GM18498 (cell line): ENCODE results near the gene GNAT1.

Experiments used
- ATAC-seq: cut with Tn5 transposase; IDR thresholded peaks from one replicate; pipeline ENCODE4 v1.9.1; 2021; ENCODE audit warnings: mild to moderate bottlenecking, moderate library complexity; ENCODE audit not compliant: unreplicated experiment

GNAT1 gene

GRCh38 chr3:50190936-50191660 lies at the start of gene GNAT1:
TSS of gene GNAT1 (plus strand) at chr3:50191610. CDS start at chr3:50191726, 116 bp downstream.
- no peak for ATAC-seq

- no peak for ATAC-seq
Measured at GRCh38 chr3:50146316-50146901, 45.0 kb upstream of the GNAT1 start.

- no peak for ATAC-seq
Measured at GRCh38 chr3:50147016-50147415, 44.4 kb upstream of the GNAT1 start.

- ATAC-seq: no peak
Measured at GRCh38 chr3:50147447-50147846, 44.0 kb upstream of the GNAT1 start.

GRCh38 chr3:50147861-50148260 lies 43.5 kb upstream of the GNAT1 start:
- no peak for ATAC-seq

GRCh38 chr3:50150404-50150750 lies 41.0 kb upstream of the GNAT1 start:
- ATAC-seq: no peak

- no peak for ATAC-seq
Measured at GRCh38 chr3:50150863-50151686, 40.3 kb upstream of the GNAT1 start.

GRCh38 chr3:50151728-50152127 lies 39.7 kb upstream of the GNAT1 start:
- ATAC-seq: no peak

- ATAC-seq: no peak
Measured at GRCh38 chr3:50153782-50154475, 37.5 kb upstream of the GNAT1 start.

GRCh38 chr3:50154476-50154839 lies 37.0 kb upstream of the GNAT1 start:
- ATAC-seq: peak; percentile 22

GRCh38 chr3:50154840-50155490 lies 36.4 kb upstream of the GNAT1 start, which contains the start of gene SEMA3F:
TSS of gene SEMA3F (plus strand) at chr3:50155324. CDS start at chr3:50159623, 4,299 bp downstream.
- ATAC-seq: peak; percentile 79

GRCh38 chr3:50155491-50155878 lies 35.9 kb upstream of the GNAT1 start:
- no peak for ATAC-seq

GRCh38 chr3:50155891-50156290 lies 35.5 kb upstream of the GNAT1 start:
- ATAC-seq: no peak

GRCh38 chr3:50156549-50157493 lies 34.6 kb upstream of the GNAT1 start:
- ATAC-seq: no peak

GRCh38 chr3:50157827-50158529 lies 33.4 kb upstream of the GNAT1 start:
- no peak for ATAC-seq

- no peak for ATAC-seq
Measured at GRCh38 chr3:50158530-50159146, 32.8 kb upstream of the GNAT1 start.

- ATAC-seq: no peak
Measured at GRCh38 chr3:50160561-50160983, 30.8 kb upstream of the GNAT1 start.

GRCh38 chr3:50161320-50161719 lies 30.1 kb upstream of the GNAT1 start:
- no peak for ATAC-seq
